Measurements from ENCODE around the gene ZNF618. TPM values are rescaled to one million over a fixed set of nuclear protein-coding genes. Genes with fewer than 3 reads are reported as not detected.

ZNF618 gene
- total RNA-seq, 2 donors from 2014 or later = 16.6 to 24.9 TPM

- H3K36me3 ChIP-seq = no peaks in the 10 kb centered on the region
Measured at GRCh38 chr9:114098936-114099668, 223.0 kb downstream of the ZNF618 start, which contains the start of gene KIF12. KIF12 (minus strand) TSS chr9:114099292; CDS start chr9:114099276, 16 bp downstream.

GRCh38 chr9:114099669-114100270 lies 223.7 kb downstream of the ZNF618 start:
- Histone ChIP-seq H3K27ac (no peak overlapping the region), H3K27me3 (replicated peaks; ENCODE audit: insufficient read depth) (no peaks in the 10 kb centered on the region), H3K4me1 (ENCODE audit: control insufficient read depth in 1 of 2, low read depth in 2 of 2) (peaks cover 4 to 7% of the 10 kb centered on the region in 2 donors), H3K9me3 (no peaks in the 10 kb centered on the region), H3K4me3 (no peak overlapping the region), H3K36me3 (no peaks in the 10 kb centered on the region)
- DNase-seq (ENCODE audit: low spot score) = no peak
- no peak for ATAC-seq (ENCODE audit: insufficient number of reproducible peaks, low FRiP score, low read depth)
- no peak for TF ChIP-seq CTCF (IDR thresholded peaks at IDR 0.05)

More at GRCh38 chr9:114098936-114099668, 223.0 kb downstream of the ZNF618 start, which contains the start of gene KIF12:
- TF ChIP-seq CTCF (IDR thresholded peaks at IDR 0.05) = no peak
- Histone ChIP-seq H3K27me3 (replicated peaks; ENCODE audit: insufficient read depth) (no peaks in the 10 kb centered on the region), H3K4me1 (ENCODE audit: control insufficient read depth in 1 of 2, low read depth in 2 of 2) (peaks cover 4 to 7% of the 10 kb centered on the region in 2 donors), H3K4me3 (peak within 1 kb of the TSS; percentile 72), H3K9me3 (no peaks in the 10 kb centered on the region), H3K27ac (no peak within 1 kb of the TSS)
- DNase-seq (ENCODE audit: low spot score) (no peak), ATAC-seq (ENCODE audit: insufficient number of reproducible peaks, low FRiP score, low read depth) (no peak)

DNA sequence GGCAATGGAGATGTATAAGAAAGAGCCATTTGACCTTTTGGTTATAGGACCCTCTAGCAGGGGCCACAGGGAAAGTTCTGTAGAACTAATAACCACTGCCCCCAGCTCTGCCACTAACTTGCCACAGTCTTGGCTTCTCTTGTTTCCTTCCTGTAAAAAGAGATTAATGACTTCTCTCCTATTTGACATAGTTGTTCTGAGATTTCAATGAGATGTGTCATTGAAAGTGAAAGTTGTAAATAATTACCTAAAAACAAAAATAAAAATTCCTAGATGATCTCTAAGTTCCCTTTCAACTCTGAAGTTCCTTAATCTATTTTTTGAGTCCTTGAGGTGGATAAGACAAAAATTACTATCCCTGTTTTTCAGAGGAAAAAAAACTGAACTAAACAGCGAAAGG lies 224.4 kb downstream of the ZNF618 start:
- Histone ChIP-seq H3K36me3 (no peaks in the 10 kb centered on the region), H3K9me3 (no peaks in the 10 kb centered on the region), H3K27ac (no peak overlapping the region), H3K4me3 (no peak overlapping the region), H3K4me1 (ENCODE audit: control insufficient read depth in 1 of 2, low read depth in 2 of 2) (peaks cover 4 to 7% of the 10 kb centered on the region in 2 donors), H3K27me3 (replicated peaks; ENCODE audit: insufficient read depth) (no peaks in the 10 kb centered on the region)
- ATAC-seq (ENCODE audit: insufficient number of reproducible peaks, low FRiP score, low read depth) (no peak), DNase-seq (ENCODE audit: low spot score) (no peak)
- no peak for TF ChIP-seq CTCF (IDR thresholded peaks at IDR 0.05)

- Histone ChIP-seq H3K27ac (no peak overlapping the region), H3K27me3 (replicated peaks; ENCODE audit: insufficient read depth) (no peaks in the 10 kb centered on the region), H3K4me1 (ENCODE audit: control insufficient read depth in 1 of 2, low read depth in 2 of 2) (peaks cover 4 to 7% of the 10 kb centered on the region in 2 donors), H3K9me3 (no peaks in the 10 kb centered on the region), H3K36me3 (no peaks in the 10 kb centered on the region), H3K4me3 (no peak overlapping the region)
- no peak for TF ChIP-seq CTCF (IDR thresholded peaks at IDR 0.05)
- DNase-seq (ENCODE audit: low spot score) = no peak
- ATAC-seq (ENCODE audit: insufficient number of reproducible peaks, low FRiP score, low read depth) = no peak
Measured at GRCh38 chr9:114102484-114102883, 226.4 kb downstream of the ZNF618 start.

GRCh38 chr9:114105236-114105635 lies 229.1 kb downstream of the ZNF618 start:
- Histone ChIP-seq H3K9me3 (no peaks in the 10 kb centered on the region), H3K36me3 (no peaks in the 10 kb centered on the region), H3K27me3 (replicated peaks; ENCODE audit: insufficient read depth) (no peaks in the 10 kb centered on the region), H3K27ac (no peak overlapping the region), H3K4me1 (ENCODE audit: control insufficient read depth in 1 of 2, low read depth in 2 of 2) (no peaks in the 10 kb centered on the region), H3K4me3 (no peak overlapping the region)
- TF ChIP-seq CTCF (IDR thresholded peaks at IDR 0.05) = no peak
- ATAC-seq (ENCODE audit: insufficient number of reproducible peaks, low FRiP score, low read depth) (no peak), DNase-seq (ENCODE audit: low spot score) (no peak)

Measured in thoracic aorta (tissue), 2 donors.